Spleen (tissue), 7 donors: ENCODE data around the gene CDX2.

ENCODE experiments used
- CTCF ChIP-seq, 11 experiments: fragments of 200-600 bp in 7 of 11; fragments of 450-650 bp in 4 of 11; sonication (generic) in 4 of 11; IDR thresholded peaks in 8 of 11; conservative IDR thresholded peaks in 3 of 11; 1 replicate in 7 of 11; 2 replicates in 4 of 11; pipeline versions ENCODE4 v1.4.0 to v1.8.0; 2016 to 2021; ENCODE audit warnings: antibody characterized with exemption in 11 of 11, inconsistent platforms in 4 of 11, mild to moderate bottlenecking in 1 of 11
- POLR2A ChIP-seq, 3 donors: fragments of 450-650 bp; IDR thresholded peaks; one replicate each; pipeline ENCODE4 v1.5.1; 2017; ENCODE audit warnings: antibody characterized with exemption in 3 of 3, mild to moderate bottlenecking in 1 of 3
- donor health status: DM: no; HTN: no; CAD: no; lungs with moderate emphysema.
- donor health status: DM: no; HTN: no; CAD: no.
- donor health status: DM: no; HTN: no; CAD: no.

- no peak for TF ChIP-seq CTCF (IDR thresholded peaks at IDR 0.05 in 8 of 11, conservative IDR thresholded peaks at IDR 0.05 in 3 of 11)
- TF ChIP-seq POLR2A (IDR thresholded peaks at IDR 0.05): no peak
Observed at GRCh38 chr13:28013482-28013881, 44.4 kb upstream of the CDX2 start.
